ENCODE results near the gene TRIM3.

The TRIM3 gene

DNA sequence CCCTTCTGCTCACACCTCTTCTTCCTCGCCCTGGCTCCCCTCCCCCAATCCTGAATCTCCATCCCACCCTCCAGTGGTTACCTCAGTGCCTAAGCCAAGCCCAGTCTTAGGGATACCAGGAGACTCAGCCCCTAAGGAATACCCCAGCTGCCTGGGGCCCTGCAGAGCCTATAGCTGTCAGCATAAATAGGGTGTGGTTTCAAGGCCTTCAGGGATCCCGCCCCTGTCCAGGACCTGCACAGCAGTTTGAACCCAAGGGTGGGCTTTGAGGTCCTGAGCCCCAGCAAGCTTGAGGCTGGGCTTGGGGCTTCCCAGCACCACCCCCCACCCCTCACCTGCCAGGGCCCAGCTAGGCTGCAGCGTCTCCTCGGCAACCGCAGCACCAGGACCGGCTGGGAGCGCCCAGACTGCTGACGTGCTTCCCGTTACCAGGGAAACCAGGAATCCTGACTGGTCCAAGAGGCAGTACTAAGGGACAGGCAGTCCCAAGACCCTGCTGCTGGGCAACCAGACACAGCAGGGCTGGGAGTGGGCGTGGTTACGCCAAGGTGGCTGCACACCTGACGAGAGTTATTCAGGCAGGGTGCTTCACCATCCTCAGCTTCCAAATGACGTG is 68.6 kb downstream of the TRIM3 start:
- no peak overlapping the region for H3K56ac ChIP-seq (ENCODE audit: low read length)

GRCh38 chr11:6404342-6405051 is 69.2 kb downstream of the TRIM3 start:
- Histone ChIP-seq H3K4ac (ENCODE audit: low read depth, low read length) (no peak overlapping the region), H4K5ac (ENCODE audit: low read length) (no peak overlapping the region), H3K56ac (ENCODE audit: low read length) (no peak overlapping the region), H2BK15ac (replicated peaks; ENCODE audit: low read depth) (no peak overlapping the region), H3K36me3 (ENCODE audit: control insufficient read depth, insufficient read depth, low read length) (no peaks in the 10 kb centered on the region), H3K18ac (ENCODE audit: low read length) (no peak overlapping the region), H3K9ac (ENCODE audit: low read length) (no peak overlapping the region), H3K27ac (ENCODE audit: low read depth, low read length) (no peak overlapping the region), H3K4me2 (ENCODE audit: low read length) (no peak overlapping the region), H3K4me1 (ENCODE audit: control insufficient read depth, low read depth, low read length) (no peaks in the 10 kb centered on the region), H3K79me1 (ENCODE audit: low read length) (no peaks in the 10 kb centered on the region), H3K79me2 (ENCODE audit: control insufficient read depth, insufficient read depth, low read length) (no peaks in the 10 kb centered on the region), H3K23ac (ENCODE audit: low read length) (no peak overlapping the region), H4K8ac (ENCODE audit: low read depth, low read length) (no peak overlapping the region), H2AK5ac (ENCODE audit: low read length) (no peak overlapping the region), H2BK120ac (ENCODE audit: low read depth, low read length) (no peak overlapping the region), H3K27me3 (ENCODE audit: insufficient read depth, low read length, poor library complexity) (no peaks in the 10 kb centered on the region), H2BK5ac (ENCODE audit: low read length) (no peak overlapping the region), H3K4me3 (ENCODE audit: low read length) (no peak overlapping the region)
- no peak for DNase-seq
- WGBS (ENCODE audit: extremely low coverage, insufficient coverage, low lambda C conversion rate) = no CpG with 5 or more reads among the region's 16 CpGs

More for the DNA sequence above, 68.6 kb downstream of the TRIM3 start:
- Histone ChIP-seq H2BK5ac (ENCODE audit: low read length) (no peak overlapping the region), H2BK15ac (replicated peaks; ENCODE audit: low read depth) (no peak overlapping the region), H3K4me1 (ENCODE audit: control insufficient read depth, low read depth, low read length) (no peaks in the 10 kb centered on the region), H3K4me2 (ENCODE audit: low read length) (no peak overlapping the region), H3K27ac (ENCODE audit: low read depth, low read length) (no peak overlapping the region), H3K36me3 (ENCODE audit: control insufficient read depth, insufficient read depth, low read length) (no peaks in the 10 kb centered on the region), H3K4me3 (ENCODE audit: low read length) (no peak overlapping the region), H4K8ac (ENCODE audit: low read depth, low read length) (no peak overlapping the region), H2BK120ac (ENCODE audit: low read depth, low read length) (no peak overlapping the region), H3K79me1 (ENCODE audit: low read length) (no peaks in the 10 kb centered on the region), H3K4ac (ENCODE audit: low read depth, low read length) (no peak overlapping the region), H3K79me2 (ENCODE audit: control insufficient read depth, insufficient read depth, low read length) (no peaks in the 10 kb centered on the region), H2AK5ac (ENCODE audit: low read length) (no peak overlapping the region), H3K9ac (ENCODE audit: low read length) (no peak overlapping the region), H3K18ac (ENCODE audit: low read length) (no peak overlapping the region), H3K23ac (ENCODE audit: low read length) (no peak overlapping the region), H4K5ac (ENCODE audit: low read length) (no peak overlapping the region), H3K27me3 (ENCODE audit: insufficient read depth, low read length, poor library complexity) (no peaks in the 10 kb centered on the region)
- DNase-seq = peak; percentile 90
- no CpG with 5 or more reads among the region's 13 CpGs for WGBS (ENCODE audit: extremely low coverage, insufficient coverage, low lambda C conversion rate)

DNA sequence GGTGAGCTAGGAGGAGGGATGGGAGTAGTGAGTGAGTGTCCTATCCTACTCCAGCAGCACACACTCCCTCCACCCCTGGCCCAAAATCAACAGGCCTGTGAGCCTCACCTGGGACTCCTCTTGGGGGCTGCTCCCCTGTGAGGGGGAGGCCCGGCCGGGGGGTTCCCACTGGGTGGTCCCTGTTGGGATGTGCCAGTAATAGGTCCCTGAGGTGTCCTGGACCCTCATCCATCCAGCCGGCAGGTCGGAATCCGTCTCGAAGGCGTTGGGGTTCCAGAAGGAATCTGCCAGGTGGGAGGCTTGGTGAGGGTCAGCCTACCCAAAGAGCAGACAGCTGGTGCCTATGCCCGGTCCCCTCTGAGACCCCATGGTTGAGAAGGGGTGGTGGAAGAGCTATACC is 70.2 kb downstream of the TRIM3 start:
- Histone ChIP-seq H3K36me3 (ENCODE audit: control insufficient read depth, insufficient read depth, low read length) (no peaks in the 10 kb centered on the region), H3K56ac (ENCODE audit: low read length) (no peak overlapping the region), H2BK120ac (ENCODE audit: low read depth, low read length) (no peak overlapping the region)

DNA sequence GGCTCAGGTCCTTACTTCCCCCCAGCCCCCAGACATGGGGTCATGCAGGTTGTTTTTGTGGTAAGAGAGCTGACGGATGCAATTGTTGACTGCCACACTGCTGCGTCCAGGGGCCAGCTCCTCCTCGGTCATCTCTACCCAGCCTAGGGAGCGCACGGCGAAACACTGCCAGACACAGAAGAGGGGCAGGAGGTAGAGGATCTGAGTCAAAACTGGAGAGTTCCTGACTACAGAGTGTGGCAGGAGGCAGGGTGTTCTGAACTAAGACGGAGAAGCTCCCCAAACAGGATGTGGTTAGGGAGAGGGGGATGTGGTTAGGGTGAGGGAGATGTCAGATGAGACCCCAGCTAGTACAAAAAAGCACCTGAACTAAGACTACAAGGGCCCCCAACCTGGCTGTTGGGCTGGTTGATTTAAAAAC is 71.2 kb downstream of the TRIM3 start:
- no peak for DNase-seq
- Histone ChIP-seq H2BK120ac (ENCODE audit: low read depth, low read length) (no peak overlapping the region), H3K56ac (ENCODE audit: low read length) (no peak overlapping the region), H3K23ac (ENCODE audit: low read length) (no peak overlapping the region), H2BK15ac (replicated peaks; ENCODE audit: low read depth) (no peak overlapping the region), H3K36me3 (ENCODE audit: control insufficient read depth, insufficient read depth, low read length) (no peaks in the 10 kb centered on the region), H3K79me1 (ENCODE audit: low read length) (no peaks in the 10 kb centered on the region), H2AK5ac (ENCODE audit: low read length) (no peak overlapping the region), H3K27ac (ENCODE audit: low read depth, low read length) (no peak overlapping the region), H4K8ac (ENCODE audit: low read depth, low read length) (no peak overlapping the region), H3K9ac (ENCODE audit: low read length) (no peak overlapping the region), H3K4me2 (ENCODE audit: low read length) (no peak overlapping the region), H3K27me3 (ENCODE audit: insufficient read depth, low read length, poor library complexity) (no peaks in the 10 kb centered on the region), H4K5ac (ENCODE audit: low read length) (no peak overlapping the region), H3K18ac (ENCODE audit: low read length) (no peak overlapping the region), H3K4ac (ENCODE audit: low read depth, low read length) (no peak overlapping the region), H2BK5ac (ENCODE audit: low read length) (no peak overlapping the region), H3K4me1 (ENCODE audit: control insufficient read depth, low read depth, low read length) (no peaks in the 10 kb centered on the region), H3K79me2 (ENCODE audit: control insufficient read depth, insufficient read depth, low read length) (no peaks in the 10 kb centered on the region), H3K4me3 (ENCODE audit: low read length) (no peak overlapping the region)
- no CpG with 5 or more reads among the region's 7 CpGs for WGBS (ENCODE audit: extremely low coverage, insufficient coverage, low lambda C conversion rate)

More for the DNA sequence above, 70.2 kb downstream of the TRIM3 start:
- H3K27me3 ChIP-seq (ENCODE audit: insufficient read depth, low read length, poor library complexity) = no peaks in the 10 kb centered on the region
- H2BK15ac ChIP-seq (replicated peaks; ENCODE audit: low read depth) = no peak overlapping the region
- no peak overlapping the region for H2BK5ac ChIP-seq (ENCODE audit: low read length)
- H3K4me1 ChIP-seq (ENCODE audit: control insufficient read depth, low read depth, low read length) = no peaks in the 10 kb centered on the region
- DNase-seq = no peak
- H4K8ac ChIP-seq (ENCODE audit: low read depth, low read length) = no peak overlapping the region
- no CpG with 5 or more reads among the region's 8 CpGs for WGBS (ENCODE audit: extremely low coverage, insufficient coverage, low lambda C conversion rate)
- no peak overlapping the region for H3K9ac ChIP-seq (ENCODE audit: low read length)
- H3K79me2 ChIP-seq (ENCODE audit: control insufficient read depth, insufficient read depth, low read length) = no peaks in the 10 kb centered on the region
- no peak overlapping the region for H2AK5ac ChIP-seq (ENCODE audit: low read length)
- H3K23ac ChIP-seq (ENCODE audit: low read length) = no peak overlapping the region
- no peak overlapping the region for H3K27ac ChIP-seq (ENCODE audit: low read depth, low read length)
- no peak overlapping the region for H3K4me2 ChIP-seq (ENCODE audit: low read length)
- H3K4me3 ChIP-seq (ENCODE audit: low read length) = no peak overlapping the region
- no peaks in the 10 kb centered on the region for H3K79me1 ChIP-seq (ENCODE audit: low read length)
- no peak overlapping the region for H4K5ac ChIP-seq (ENCODE audit: low read length)
- H3K18ac ChIP-seq (ENCODE audit: low read length) = no peak overlapping the region
- H3K4ac ChIP-seq (ENCODE audit: low read depth, low read length) = no peak overlapping the region

DNA sequence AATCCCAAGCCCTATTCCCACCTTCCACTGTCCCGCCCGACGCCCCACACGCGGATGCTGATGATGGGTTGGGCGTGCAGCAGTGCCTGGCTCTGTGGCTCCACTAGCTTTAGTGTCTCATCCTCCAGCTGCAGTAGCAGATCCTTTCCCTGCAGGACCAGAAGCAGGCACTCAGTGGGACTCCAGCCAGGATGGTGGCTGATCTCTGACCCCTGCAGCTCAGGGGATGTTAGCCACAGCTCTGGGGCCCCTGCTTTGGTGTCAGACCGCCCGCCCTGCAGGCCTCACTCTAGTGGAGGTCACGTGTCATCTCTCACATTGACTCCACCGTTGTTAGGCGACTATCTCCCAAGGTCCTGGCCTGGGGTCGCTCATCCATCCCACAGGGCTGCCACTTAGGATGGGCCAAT is 71.7 kb downstream of the TRIM3 start:
- H2BK15ac ChIP-seq (replicated peaks; ENCODE audit: low read depth) = no peak overlapping the region
- no peak overlapping the region for H3K27ac ChIP-seq (ENCODE audit: low read depth, low read length)
- no peaks in the 10 kb centered on the region for H3K79me1 ChIP-seq (ENCODE audit: low read length)
- no peak overlapping the region for H3K56ac ChIP-seq (ENCODE audit: low read length)
- no peak overlapping the region for H3K9ac ChIP-seq (ENCODE audit: low read length)
- no peak overlapping the region for H4K5ac ChIP-seq (ENCODE audit: low read length)
- no peak overlapping the region for H3K23ac ChIP-seq (ENCODE audit: low read length)
- no peaks in the 10 kb centered on the region for H3K36me3 ChIP-seq (ENCODE audit: control insufficient read depth, insufficient read depth, low read length)
- H4K8ac ChIP-seq (ENCODE audit: low read depth, low read length) = no peak overlapping the region
- H3K18ac ChIP-seq (ENCODE audit: low read length) = no peak overlapping the region
- H3K4me2 ChIP-seq (ENCODE audit: low read length) = no peak overlapping the region
- WGBS (ENCODE audit: extremely low coverage, insufficient coverage, low lambda C conversion rate) = no CpG with 5 or more reads among the region's 12 CpGs
- H3K4me3 ChIP-seq (ENCODE audit: low read length) = no peak overlapping the region
- H3K4me1 ChIP-seq (ENCODE audit: control insufficient read depth, low read depth, low read length) = no peaks in the 10 kb centered on the region
- no peaks in the 10 kb centered on the region for H3K27me3 ChIP-seq (ENCODE audit: insufficient read depth, low read length, poor library complexity)
- DNase-seq = no peak
- H3K4ac ChIP-seq (ENCODE audit: low read depth, low read length) = no peak overlapping the region
- H2BK5ac ChIP-seq (ENCODE audit: low read length) = no peak overlapping the region
- H2AK5ac ChIP-seq (ENCODE audit: low read length) = no peak overlapping the region
- no peaks in the 10 kb centered on the region for H3K79me2 ChIP-seq (ENCODE audit: control insufficient read depth, insufficient read depth, low read length)
- no peak overlapping the region for H2BK120ac ChIP-seq (ENCODE audit: low read depth, low read length)

Measured in mesendoderm (in vitro differentiated cells).